Ectodermal cell (in vitro differentiated cells): ENCODE results near the gene LRIF1.
"Not testable (repeated sequence)": the region's sequence is repeated elsewhere in the genome, so short reads cannot be mapped to it uniquely, and the experiment has no call there.

ENCODE experiments used
- H3K27ac ChIP-seq: 2 replicates; pipeline ENCODE4 v1.7.0; 2013; ENCODE audit warnings: mild to moderate bottlenecking, low read depth, low read length; ENCODE audit not compliant: insufficient read depth, poor library complexity, severe bottlenecking
- H3K27me3 ChIP-seq: 2 replicates; pipeline ENCODE4 v1.7.0; 2013; ENCODE audit warnings: mild to moderate bottlenecking, low read length; ENCODE audit not compliant: insufficient read depth, control insufficient read depth, poor library complexity, severe bottlenecking
- H3K36me3 ChIP-seq: one replicate; pipeline ENCODE4 v1.7.0; 2013; ENCODE audit warnings: low read length; ENCODE audit not compliant: control insufficient read depth, insufficient read depth
- H3K4me1 ChIP-seq: one replicate; pipeline ENCODE4 v1.7.0; 2013; ENCODE audit warnings: low read length; ENCODE audit not compliant: control insufficient read depth, insufficient read depth
- H3K4me3 ChIP-seq: 2 replicates; pipeline ENCODE4 v1.7.0; 2013; ENCODE audit warnings: low read depth, low read length, control low read depth; ENCODE audit not compliant: insufficient read depth
- H3K9me3 ChIP-seq: 2 replicates; pipeline ENCODE4 v1.7.0; 2013; ENCODE audit warnings: mild to moderate bottlenecking, low read length, moderate library complexity; ENCODE audit not compliant: control insufficient read depth
- WGBS, 2 experiments: methylation state at CpG; one replicate each; pipeline ENCODE4 v1.1.7; 2013; ENCODE audit warnings: missing lambda C conversion rate in 2 of 2; 5-methylcytosine and 5-hydroxymethylcytosine counted together

The LRIF1 gene

GRCh38 chr1:110952031-110952430 lies 11.7 kb downstream of the LRIF1 start:
- Histone ChIP-seq H3K4me1 (no peaks in the 10 kb centered on the region), H3K27ac (no peak overlapping the region), H3K4me3 (no peak overlapping the region), H3K27me3 (no peaks in the 10 kb centered on the region), H3K36me3 (peaks cover 7% of the 10 kb centered on the region), H3K9me3 (no peaks in the 10 kb centered on the region)
- 90 to 95% methylated on average over 2 of the region's 2 CpGs for WGBS, 2 experiments

GRCh38 chr1:110951161-110951560 lies 12.6 kb downstream of the LRIF1 start:
- 86 to 100% methylated on average over 1 of the region's 1 CpG for WGBS, 2 experiments
- Histone ChIP-seq H3K4me3 (no peak overlapping the region), H3K4me1 (no peaks in the 10 kb centered on the region), H3K27me3 (no peaks in the 10 kb centered on the region), H3K9me3 (no peaks in the 10 kb centered on the region), H3K27ac (no peak overlapping the region), H3K36me3 (peaks cover 7% of the 10 kb centered on the region)

- no peaks in the 10 kb centered on the region for H3K27me3 ChIP-seq
- WGBS, 2 experiments: 94% methylated on average over 9 of the region's 10 CpGs
- H3K4me1 ChIP-seq: no peaks in the 10 kb centered on the region
- no peak overlapping the region for H3K4me3 ChIP-seq
- H3K27ac ChIP-seq: no peak overlapping the region
- H3K36me3 ChIP-seq: peaks cover 7% of the 10 kb centered on the region
- no peaks in the 10 kb centered on the region for H3K9me3 ChIP-seq
Observed at GRCh38 chr1:110948038-110948810, 15.5 kb downstream of the LRIF1 start.

DNA sequence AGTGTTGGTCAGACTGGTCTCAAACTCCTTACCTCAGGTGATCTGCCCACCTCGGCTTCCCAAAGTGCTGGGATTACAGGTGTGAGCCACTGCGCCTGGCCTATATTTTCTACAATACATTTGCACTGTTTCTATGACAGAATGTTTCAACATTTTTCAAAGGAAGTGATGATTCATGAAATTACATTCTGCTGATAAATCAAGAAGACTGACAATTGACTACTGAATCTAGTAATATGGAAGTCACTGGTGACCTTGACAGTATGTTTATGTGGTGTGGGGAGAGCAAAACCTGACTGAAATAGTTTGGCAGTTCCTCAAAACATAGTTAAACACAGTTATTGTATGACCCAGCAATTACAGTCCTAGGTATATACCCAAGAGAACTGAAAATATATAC lies 18.1 kb downstream of the LRIF1 start:
- H3K27me3 ChIP-seq: no peaks in the 10 kb centered on the region
- 91 to 92% methylated on average over 2 of the region's 2 CpGs for WGBS, 2 experiments
- H3K4me1 ChIP-seq: no peaks in the 10 kb centered on the region
- no peak overlapping the region for H3K4me3 ChIP-seq
- H3K36me3 ChIP-seq: no peaks in the 10 kb centered on the region
- H3K9me3 ChIP-seq: no peaks in the 10 kb centered on the region
- H3K27ac ChIP-seq: no peak overlapping the region

- no peak overlapping the region for H3K4me3 ChIP-seq
- no peaks in the 10 kb centered on the region for H3K4me1 ChIP-seq
- no peak overlapping the region for H3K27ac ChIP-seq
- H3K9me3 ChIP-seq: no peaks in the 10 kb centered on the region
- no peaks in the 10 kb centered on the region for H3K27me3 ChIP-seq
- H3K36me3 ChIP-seq: no peaks in the 10 kb centered on the region
- WGBS, 2 experiments: 67 to 74% methylated on average over 3 of the region's 3 CpGs
Observed at GRCh38 chr1:110944806-110945205, 18.9 kb downstream of the LRIF1 start.

GRCh38 chr1:110936567-110936966 lies 27.2 kb downstream of the LRIF1 start:
- WGBS, 2 experiments: no CpG with 5 or more reads among the region's 1 CpG
- H3K4me1 ChIP-seq: no peaks in the 10 kb centered on the region
- no peak overlapping the region for H3K27ac ChIP-seq
- no peaks in the 10 kb centered on the region for H3K27me3 ChIP-seq
- H3K36me3 ChIP-seq: no peaks in the 10 kb centered on the region
- H3K4me3 ChIP-seq: no peak overlapping the region
- H3K9me3 ChIP-seq: no peaks in the 10 kb centered on the region

DNA sequence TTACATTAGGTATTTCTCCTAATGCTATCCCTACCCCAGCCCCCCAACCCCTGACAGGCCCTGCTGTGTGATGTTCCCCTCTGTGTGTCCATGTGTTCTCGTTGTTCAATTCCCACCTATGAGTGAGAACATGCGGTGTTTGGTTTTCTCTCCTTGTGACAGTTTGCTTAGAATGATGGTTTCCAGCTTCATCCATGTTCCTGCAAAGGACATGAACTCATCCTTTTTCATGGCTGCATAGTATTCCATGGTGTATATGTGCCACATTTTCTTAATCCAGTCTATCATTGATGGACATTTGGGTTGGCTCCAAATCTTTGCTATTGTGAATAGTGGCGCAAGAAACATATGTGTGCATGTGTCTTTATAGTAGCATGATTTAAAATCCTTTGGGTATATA lies 32.6 kb downstream of the LRIF1 start:
- not testable (repeated sequence) for H3K27me3 ChIP-seq, H3K27ac ChIP-seq, H3K9me3 ChIP-seq, H3K4me1 ChIP-seq, H3K36me3 ChIP-seq, H3K4me3 ChIP-seq
- WGBS, 2 experiments: 94 to 96% methylated on average over 2 of the region's 3 CpGs

DNA sequence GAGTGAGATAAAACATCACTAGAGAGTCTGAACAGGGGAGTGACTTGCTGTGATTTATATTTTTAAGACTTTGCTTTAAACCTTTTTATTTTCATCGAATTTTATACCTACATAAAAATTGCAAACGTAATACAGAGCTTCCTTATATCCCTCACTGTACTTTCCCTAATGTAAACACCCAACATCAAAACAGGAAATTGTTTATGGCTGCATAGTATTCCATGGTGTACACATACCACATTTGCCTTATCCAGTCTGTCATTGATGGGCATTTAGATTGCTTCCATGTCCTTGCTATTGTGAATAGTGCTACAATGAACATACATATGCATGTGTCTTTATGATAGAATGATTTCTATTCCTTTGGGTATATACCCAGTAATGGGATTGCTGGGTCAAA lies 34.8 kb downstream of the LRIF1 start:
- Histone ChIP-seq H3K4me3 (no peak overlapping the region), H3K4me1 (no peaks in the 10 kb centered on the region), H3K27me3 (no peaks in the 10 kb centered on the region), H3K9me3 (no peaks in the 10 kb centered on the region), H3K27ac (no peak overlapping the region), H3K36me3 (no peaks in the 10 kb centered on the region)
- 83 to 94% methylated on average over 2 of the region's 2 CpGs for WGBS, 2 experiments

GRCh38 chr1:110928191-110928590 lies 35.5 kb downstream of the LRIF1 start:
- Histone ChIP-seq H3K27me3 (no peaks in the 10 kb centered on the region), H3K9me3 (no peaks in the 10 kb centered on the region), H3K4me3 (no peak overlapping the region), H3K27ac (no peak overlapping the region), H3K36me3 (no peaks in the 10 kb centered on the region), H3K4me1 (no peaks in the 10 kb centered on the region)
- WGBS, 2 experiments: 100% methylated on average over 1 of the region's 1 CpG

DNA sequence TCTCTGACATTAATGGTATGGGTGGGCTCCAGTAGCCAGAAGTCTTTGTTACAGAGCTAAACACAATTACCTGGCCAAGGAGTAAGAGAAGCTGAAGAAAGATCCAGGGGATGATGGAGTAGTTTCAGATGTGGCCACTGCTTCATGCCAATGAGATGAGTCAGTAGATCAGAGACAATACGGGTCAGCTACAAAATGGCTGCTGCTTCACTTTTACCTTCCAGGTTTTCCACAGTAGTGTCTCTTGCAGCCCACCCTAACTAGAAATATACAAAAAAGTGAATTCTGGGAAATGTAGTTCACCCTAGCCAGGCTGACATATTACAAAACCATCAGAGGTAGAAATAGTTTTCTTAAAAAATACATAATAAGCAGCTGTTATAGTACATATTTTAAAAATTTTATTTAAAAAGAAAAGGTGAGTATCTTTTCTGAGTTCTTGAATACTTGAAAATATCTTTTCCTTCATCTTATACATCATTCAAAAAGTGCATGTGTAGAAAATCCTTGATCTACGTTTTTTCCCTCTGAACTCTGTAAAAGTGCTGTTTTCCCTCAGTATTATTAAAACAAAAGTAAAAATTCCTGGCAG lies 36.1 kb downstream of the LRIF1 start:
- no peaks in the 10 kb centered on the region for H3K4me1 ChIP-seq
- no peaks in the 10 kb centered on the region for H3K36me3 ChIP-seq
- no peak overlapping the region for H3K27ac ChIP-seq
- WGBS, 2 experiments: 67 to 79% methylated on average over 1 to 2 of the region's 2 CpGs
- H3K4me3 ChIP-seq: no peak overlapping the region
- H3K27me3 ChIP-seq: no peaks in the 10 kb centered on the region
- no peaks in the 10 kb centered on the region for H3K9me3 ChIP-seq
